PC-3 (cell line): ENCODE results near the gene CHEK1. TPM values are rescaled to one million over a fixed set of nuclear protein-coding genes. Genes with fewer than 3 reads are reported as not detected.

ENCODE experiments used
- ATAC-seq: fragments of 200-7000 bp; cut with Tn5 transposase; 2 replicates; pipeline ENCODE4 v1.9.1; 2020; ENCODE audit warnings: mild to moderate bottlenecking, moderate library complexity
- BruUV-seq: library from RNA; stranded (reverse); fragments of 400-500 nt; replicated peaks from 2 replicates; lab custom pipeline; 2021; lab: Mats Ljungman, UMichigan
- CTCF ChIA-PET: fragments of 300-600 bp; sonication (Branson Sonifier 250); formaldehyde crosslinking; loops from one replicate; lab custom pipeline; 2022; ENCODE audit warnings: antibody characterized with exemption; lab: Charles Lee
- POLR2A ChIA-PET: fragments of 300-600 bp; sonication (Branson Sonifier 250); formaldehyde crosslinking; loops from one replicate; lab custom pipeline; 2022; ENCODE audit warnings: antibody characterized with exemption; ENCODE audit not compliant: unreplicated experiment; lab: Charles Lee
- DNase-seq: peaks from one replicate; pipeline ENCODE4 v3.0.0-alpha.2; 2015
- H2AFZ ChIP-seq: fragments of 300-600 bp; sonication (generic); 2 replicates; pipeline ENCODE4 v1.6.0; 2016; ENCODE audit warnings: antibody characterized with exemption, low read length
- H3F3A ChIP-seq: fragments of 300-600 bp; sonication (generic); one replicate; pipeline ENCODE4 v1.6.0; 2017; ENCODE audit warnings: antibody characterized with exemption, low read length, control low read depth, mild to moderate bottlenecking; ENCODE audit not compliant: unreplicated experiment
- H3K27ac ChIP-seq: fragments of 300-600 bp; sonication (generic); 2 replicates; pipeline ENCODE4 v1.5.1; 2016; ENCODE audit warnings: mild to moderate bottlenecking, low read length
- H3K27me3 ChIP-seq: fragments of 300-600 bp; sonication (generic); 2 replicates; pipeline ENCODE4 v1.6.1; 2016; ENCODE audit warnings: low read length, mixed read lengths
- H3K36me3 ChIP-seq: fragments of 300-600 bp; sonication (generic); 2 replicates; pipeline ENCODE4 v1.6.1; 2016; ENCODE audit warnings: low read depth, mixed run types, low read length, mixed read lengths
- H3K4me1 ChIP-seq: fragments of 300-600 bp; sonication (generic); 2 replicates; pipeline ENCODE4 v1.5.1; 2016; ENCODE audit warnings: low read length; ENCODE audit not compliant: insufficient read depth
- H3K4me2 ChIP-seq: fragments of 300-600 bp; sonication (generic); 2 replicates; pipeline ENCODE4 v1.6.0; 2016; ENCODE audit warnings: low read length
- H3K4me3 ChIP-seq: fragments of 300-600 bp; sonication (generic); 2 replicates; pipeline ENCODE4 v1.5.1; 2016; ENCODE audit warnings: mild to moderate bottlenecking, low read length, mixed read lengths
- H3K79me2 ChIP-seq: fragments of 300-600 bp; sonication (generic); 2 replicates; pipeline ENCODE4 v1.6.1; 2017; ENCODE audit warnings: low read length, mixed read lengths
- H3K9ac ChIP-seq: fragments of 300-600 bp; sonication (generic); 2 replicates; pipeline ENCODE4 v1.6.0; 2016; ENCODE audit warnings: mild to moderate bottlenecking, low read length
- H3K9me2 ChIP-seq: fragments of 300-600 bp; sonication (generic); replicated peaks from 2 replicates; pipeline ENCODE4 v1.6.1; 2016; ENCODE audit warnings: mixed run types, low read length, mixed read lengths
- H3K9me3 ChIP-seq: fragments of 300-600 bp; sonication (generic); 2 replicates; pipeline ENCODE4 v1.6.1; 2016; ENCODE audit warnings: low read length, mixed read lengths
- H4K20me1 ChIP-seq: fragments of 300-600 bp; sonication (generic); 2 replicates; pipeline ENCODE4 v1.6.1; 2016; ENCODE audit warnings: low read length, mixed read lengths
- CTCF ChIP-seq: fragments of 300-600 bp; sonication (generic); conservative IDR thresholded peaks from 2 replicates; pipeline ENCODE4 v1.5.1; 2017; ENCODE audit warnings: antibody characterized with exemption, low read depth, mild to moderate bottlenecking, low read length
- EZH2 ChIP-seq: fragments of 300-600 bp; sonication (generic); IDR thresholded peaks from one replicate; pipeline ENCODE4 v1.6.1; 2017; ENCODE audit warnings: antibody characterized with exemption, mild to moderate bottlenecking, low read length; ENCODE audit not compliant: unreplicated experiment
- EZH2phosphoT487 ChIP-seq: fragments of 300-600 bp; sonication (generic); IDR thresholded peaks from 2 replicates; pipeline ENCODE4 v1.6.1; 2018; ENCODE audit warnings: mild to moderate bottlenecking, antibody characterized with exemption, low read length, borderline replicate concordance
- intact Hi-C: fragments of 100-400 bp; cut with micrococcal nuclease; formaldehyde crosslinking; loops from 2 replicates; pipeline ENCODE4 v1.9.0; 2023
- total RNA-seq: library from RNA; depleted of rRNA; stranded (reverse); fragments of >200 nt; gene quantifications from 2 replicates; pipeline ENCODE4 v1.2.3, GENCODE V29; 2014

The CHEK1 gene
- total RNA-seq, 1 experiment from 2014 or later, result 49.8 TPM

GRCh38 chr11:125667151-125667550 is 42.2 kb downstream of the CHEK1 start:
- Histone ChIP-seq H3K4me2 (no peak overlapping the region), H2AFZ (no peak overlapping the region), H3F3A (no peaks in the 10 kb centered on the region), H3K27ac (no peak overlapping the region), H3K4me3 (no peak overlapping the region), H3K79me2 (no peaks in the 10 kb centered on the region), H3K4me1 (no peaks in the 10 kb centered on the region), H3K27me3 (no peaks in the 10 kb centered on the region), H3K9me3 (no peaks in the 10 kb centered on the region), H3K9ac (no peak overlapping the region), H4K20me1 (no peaks in the 10 kb centered on the region), H3K36me3 (peaks cover 4% of the 10 kb centered on the region), H3K9me2 (no peaks in the 10 kb centered on the region)
- BruUV-seq, result no TSS peak
- ChIA-PET CTCF (no interaction called here), POLR2A (no interaction called here)
- DNase-seq, result no peak
- intact Hi-C loops, result no loop called here
- no peak for ATAC-seq
- TF ChIP-seq EZH2, result no peak
- no peak for TF ChIP-seq EZH2phosphoT487
- no peak for TF ChIP-seq CTCF

GRCh38 chr11:125670172-125670571 is 45.2 kb downstream of the CHEK1 start:
- Histone ChIP-seq H4K20me1 (no peaks in the 10 kb centered on the region), H3K79me2 (no peaks in the 10 kb centered on the region), H3K36me3 (0 out of 2 replicates have a peak, but pooled peaks cover 4% of the 10 kb centered on the region), H3K27ac (no peak overlapping the region), H3K9ac (no peak overlapping the region), H3K4me2 (no peak overlapping the region), H3K9me3 (no peaks in the 10 kb centered on the region), H3K4me1 (no peaks in the 10 kb centered on the region), H3K27me3 (no peaks in the 10 kb centered on the region), H3K4me3 (no peak overlapping the region), H2AFZ (no peak overlapping the region), H3F3A (no peaks in the 10 kb centered on the region), H3K9me2 (no peaks in the 10 kb centered on the region)
- CTCF ChIA-PET, result no interaction called here
- no peak for TF ChIP-seq EZH2
- TF ChIP-seq CTCF, result no peak
- no peak for TF ChIP-seq EZH2phosphoT487
- ATAC-seq (peak; percentile 67), DNase-seq (no peak)
- POLR2A ChIA-PET, result no interaction called here
- no TSS peak for BruUV-seq
- intact Hi-C loops, result no loop called here

DNA sequence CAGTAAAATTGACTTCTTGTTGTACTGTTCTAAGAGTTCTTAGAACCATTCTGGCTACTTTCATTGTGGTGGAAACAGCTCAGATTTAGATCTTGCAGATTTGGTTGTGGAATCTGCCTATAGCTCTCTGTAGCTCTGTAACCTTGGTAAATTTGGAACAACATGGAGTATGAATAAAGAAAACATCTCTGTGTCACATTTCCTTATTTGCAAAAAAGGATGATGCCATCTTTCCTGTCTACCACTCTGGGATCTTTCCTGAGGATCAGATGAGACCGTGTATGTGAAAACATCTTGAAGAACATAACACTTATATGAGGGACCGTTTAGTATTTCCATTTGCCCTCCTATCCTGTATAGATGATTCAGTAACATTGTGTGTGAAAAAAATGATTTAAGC is 46.6 kb downstream of the CHEK1 start:
- Histone ChIP-seq H3K4me3 (no peak overlapping the region), H3K27ac (no peak overlapping the region), H3K27me3 (no peaks in the 10 kb centered on the region), H4K20me1 (no peaks in the 10 kb centered on the region), H3K4me2 (no peak overlapping the region), H3K79me2 (no peaks in the 10 kb centered on the region), H3K9me2 (no peaks in the 10 kb centered on the region), H3K36me3 (0 out of 2 replicates have a peak, but pooled peaks cover 7% of the 10 kb centered on the region), H3K9ac (no peak overlapping the region), H2AFZ (no peak overlapping the region), H3K9me3 (no peaks in the 10 kb centered on the region), H3F3A (no peaks in the 10 kb centered on the region), H3K4me1 (no peaks in the 10 kb centered on the region)
- ChIA-PET POLR2A (no interaction called here), CTCF (no interaction called here)
- no peak for ATAC-seq
- no TSS peak for BruUV-seq
- intact Hi-C loops, result no loop called here
- no peak for DNase-seq
- no peak for TF ChIP-seq EZH2phosphoT487
- TF ChIP-seq EZH2, result no peak
- TF ChIP-seq CTCF, result no peak
